HG02938 (cell line): ENCODE data around the gene ATXN1.
"Not testable (repeated sequence)": the region's sequence is repeated elsewhere in the genome, so short reads cannot be mapped to it uniquely, and the experiment has no call there.

ENCODE experiments used
- ATAC-seq: cut with Tn5 transposase; IDR thresholded peaks from one replicate; pipeline ENCODE4 v1.9.1; 2021; ENCODE audit warnings: mild to moderate bottlenecking, moderate library complexity; ENCODE audit not compliant: unreplicated experiment

The ATXN1 gene

DNA sequence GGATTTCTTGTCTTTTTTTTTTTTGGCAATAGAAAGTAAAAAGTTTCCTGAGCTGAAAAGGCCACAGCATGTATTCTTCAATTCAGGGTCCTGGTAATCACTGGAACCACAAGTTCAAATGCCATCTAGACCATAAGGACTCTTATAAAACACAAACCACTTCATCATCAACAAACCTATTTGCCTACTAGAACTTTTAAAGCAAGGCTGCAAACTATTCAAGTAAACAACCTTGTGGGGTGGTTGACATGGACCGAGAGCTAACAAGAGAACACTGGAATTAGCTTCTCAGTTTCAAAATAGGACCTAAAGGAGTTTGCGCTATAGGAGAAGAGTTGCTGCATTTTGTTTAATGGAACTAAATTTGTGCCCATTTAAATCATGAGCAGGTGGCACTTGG is 215.9 kb downstream of the ATXN1 start:
- no peak for ATAC-seq

DNA sequence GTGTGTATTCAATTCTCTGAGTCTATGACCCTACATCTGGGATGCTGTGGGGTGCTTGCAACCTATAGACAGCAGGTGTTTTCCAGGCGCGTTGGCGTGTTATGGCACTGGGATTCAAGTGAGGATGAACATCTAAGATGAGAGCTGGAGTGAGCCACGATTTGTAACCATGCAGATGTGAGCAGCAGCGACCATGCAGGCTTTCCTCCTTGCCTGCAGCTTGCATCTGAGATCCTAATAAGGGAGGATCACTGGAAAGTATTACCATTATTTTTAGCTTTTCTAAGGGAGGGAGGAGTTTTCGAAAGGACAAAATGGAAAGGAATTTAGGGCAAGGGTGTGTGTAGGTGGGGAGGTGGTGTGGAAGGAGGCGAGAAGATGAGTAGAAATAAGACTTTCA is 216.7 kb downstream of the ATXN1 start:
- no peak for ATAC-seq

DNA sequence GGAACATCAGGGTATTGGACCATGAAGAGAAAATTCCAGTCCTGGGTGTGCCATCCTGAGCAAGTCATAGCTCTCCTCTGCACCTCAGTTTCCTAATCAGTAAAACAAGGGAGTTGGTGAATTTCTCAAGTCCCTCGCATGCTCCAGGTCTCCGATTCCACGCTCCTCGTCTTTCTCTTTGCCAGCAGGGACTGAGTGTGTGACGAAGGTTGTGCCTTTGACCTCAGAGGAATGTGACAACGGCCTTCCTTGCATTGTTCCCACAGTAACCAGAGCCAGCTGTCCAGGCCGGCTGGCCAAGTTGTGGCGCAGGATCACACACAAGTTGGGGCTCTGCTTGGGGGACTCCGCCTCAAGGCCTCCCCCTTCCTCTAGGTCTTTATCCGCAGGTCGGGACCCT is 217.3 kb downstream of the ATXN1 start:
- ATAC-seq: no peak

- ATAC-seq: no peak
These were observed 217.7 kb downstream of the ATXN1 start for GRCh38 chr6:16543521-16543920.

- ATAC-seq: no peak
These were observed 219.2 kb downstream of the ATXN1 start for GRCh38 chr6:16542070-16542469.

DNA sequence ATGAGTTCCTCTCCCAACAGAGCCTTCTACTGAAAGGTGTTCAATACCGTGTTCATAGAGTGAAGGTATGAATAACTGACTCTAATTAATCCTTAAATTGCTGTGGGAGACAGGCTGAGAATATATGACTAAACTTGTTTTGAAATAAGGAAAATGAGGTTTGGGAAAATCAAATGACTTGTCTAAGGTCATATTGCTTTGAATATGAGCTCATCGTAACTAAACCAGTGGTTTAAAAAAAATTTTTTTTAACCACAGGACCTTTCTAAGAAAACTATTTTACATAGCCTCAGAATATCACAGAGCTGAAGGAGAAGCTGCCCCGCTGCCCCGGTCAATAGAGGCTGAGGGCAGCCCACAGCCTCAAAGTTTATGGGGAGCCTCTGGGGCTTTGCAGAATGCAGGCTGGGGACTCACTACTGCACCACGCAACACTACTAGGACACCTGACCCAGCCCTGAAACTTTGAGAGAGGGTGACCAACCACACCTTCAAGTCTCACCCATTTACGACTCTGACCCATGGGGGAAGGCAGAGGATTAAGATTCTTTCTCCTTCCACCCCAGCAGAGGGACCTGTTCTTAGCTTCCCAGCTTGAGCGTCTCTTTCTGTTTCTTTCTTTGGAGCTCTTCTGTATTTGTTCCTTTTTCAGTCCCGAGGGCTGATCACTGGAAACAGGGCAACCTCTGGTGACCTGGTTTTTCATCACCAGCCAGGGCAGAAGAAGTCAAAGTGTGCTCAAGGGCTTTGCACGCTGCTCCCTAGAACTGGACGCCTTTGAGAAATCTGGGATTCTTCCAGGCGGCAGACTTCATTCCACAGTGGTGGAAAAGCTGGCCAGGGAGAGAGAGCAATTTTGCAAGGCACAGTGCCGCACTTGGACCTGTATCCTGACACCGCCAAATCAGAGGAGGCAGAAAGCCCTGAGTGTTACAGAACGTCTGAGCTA is 220.2 kb downstream of the ATXN1 start:
- ATAC-seq: peak; percentile 57

- not testable (repeated sequence) for ATAC-seq
These were observed 220.9 kb downstream of the ATXN1 start for GRCh38 chr6:16540383-16540782.

- ATAC-seq: no peak
These were observed 222.0 kb downstream of the ATXN1 start for GRCh38 chr6:16539086-16539931.

DNA sequence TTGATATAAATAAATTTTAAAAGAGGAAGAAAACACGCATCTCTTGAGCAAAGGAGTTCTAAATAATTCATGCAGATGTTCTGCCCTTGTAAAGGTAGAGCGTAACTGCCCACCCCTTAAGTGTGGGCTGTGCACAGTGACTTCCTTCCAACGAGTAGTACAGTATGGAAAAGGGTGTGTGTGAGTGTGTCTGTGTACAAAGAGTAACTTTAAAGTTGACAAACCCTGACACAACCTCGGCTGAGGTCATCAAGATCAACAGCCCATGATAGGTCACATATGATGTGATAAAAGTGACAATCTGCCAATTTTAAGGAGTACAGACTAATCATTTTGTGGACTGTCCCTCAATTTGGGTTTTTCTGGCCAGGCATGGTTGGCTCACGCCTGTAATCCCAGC is 225.7 kb downstream of the ATXN1 start:
- ATAC-seq: no peak

GRCh38 chr6:16533721-16534136 is 227.5 kb downstream of the ATXN1 start:
- ATAC-seq: no peak

DNA sequence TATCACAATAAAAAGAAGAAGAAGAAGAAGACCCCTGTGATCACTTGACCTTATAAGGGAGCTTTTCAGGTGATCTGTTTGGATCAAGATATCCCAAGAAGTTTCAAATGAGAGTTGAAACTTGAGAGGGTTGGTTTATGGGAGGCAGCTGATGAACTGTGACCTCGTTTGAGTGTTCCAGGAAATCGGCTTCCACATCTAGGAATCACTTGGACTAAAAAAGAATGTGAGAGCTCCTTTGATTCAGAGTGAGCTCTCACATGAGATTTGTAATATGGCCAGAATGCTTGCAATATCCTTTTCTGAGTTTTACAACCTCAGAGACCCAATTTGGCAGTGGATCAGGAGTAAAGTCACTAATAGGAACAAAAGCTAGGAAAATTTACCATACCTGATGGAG is 228.1 kb downstream of the ATXN1 start:
- no peak for ATAC-seq

- no peak for ATAC-seq
These were observed 233.6 kb downstream of the ATXN1 start for GRCh38 chr6:16527691-16528090.

- ATAC-seq: no peak
These were observed 236.9 kb downstream of the ATXN1 start for GRCh38 chr6:16524380-16524707.

DNA sequence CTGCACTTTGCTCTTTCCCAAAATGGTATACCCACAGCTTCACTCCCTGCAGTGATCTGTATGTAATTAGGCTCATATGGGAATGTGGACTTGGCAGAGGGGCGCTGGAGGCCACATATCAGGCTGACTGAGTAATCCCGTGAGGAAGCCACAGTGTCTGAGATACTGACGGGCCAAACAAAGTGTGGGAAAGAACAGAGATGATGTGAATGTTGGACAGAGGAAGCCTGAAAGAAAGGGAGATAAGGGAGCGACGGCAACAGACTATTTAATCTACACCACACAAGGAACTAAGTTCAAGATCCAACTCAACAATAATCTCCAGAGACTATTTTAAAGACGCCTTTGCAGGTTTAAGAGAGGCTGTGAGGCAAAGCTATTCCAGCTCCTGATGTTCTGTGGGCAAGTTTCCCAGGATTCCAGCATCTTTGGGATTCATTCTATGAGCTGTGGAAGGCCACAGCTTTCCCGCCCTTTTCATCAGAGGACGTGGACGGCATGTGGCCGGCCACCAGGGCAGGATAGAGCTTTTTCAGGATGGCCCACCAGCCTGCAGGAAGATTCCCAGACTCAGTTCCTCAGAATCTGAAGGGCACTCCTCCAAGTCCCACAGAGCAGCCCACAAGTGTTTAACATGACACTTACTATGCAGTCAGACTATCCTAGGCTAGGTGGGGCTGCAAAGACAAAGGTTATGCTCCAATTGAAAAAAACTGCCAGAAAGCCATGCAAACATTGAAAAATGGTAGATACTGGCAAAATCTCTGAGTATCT is 237.5 kb downstream of the ATXN1 start:
- ATAC-seq: no peak

DNA sequence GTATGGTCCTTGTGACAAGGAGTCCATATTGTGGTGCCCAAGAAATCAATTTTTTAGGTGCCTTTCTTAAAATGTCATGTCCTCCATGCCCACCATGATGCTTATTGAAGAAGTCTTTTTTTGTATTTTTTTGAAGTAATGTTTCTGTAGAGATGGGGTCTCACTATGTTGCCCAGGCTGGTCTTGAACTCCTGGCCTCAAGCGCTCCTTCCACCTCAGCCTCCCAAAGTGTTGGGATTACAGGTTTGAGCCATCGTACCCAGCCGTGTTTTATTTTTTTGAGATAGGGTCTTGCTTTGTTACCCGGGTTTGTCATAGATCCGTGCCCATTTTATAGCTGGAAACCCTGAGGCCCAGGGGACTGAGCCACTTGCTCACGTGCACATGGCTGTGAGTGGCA is 238.3 kb downstream of the ATXN1 start:
- ATAC-seq: no peak

- no peak for ATAC-seq
These were observed 239.7 kb downstream of the ATXN1 start for GRCh38 chr6:16521528-16521927.

DNA sequence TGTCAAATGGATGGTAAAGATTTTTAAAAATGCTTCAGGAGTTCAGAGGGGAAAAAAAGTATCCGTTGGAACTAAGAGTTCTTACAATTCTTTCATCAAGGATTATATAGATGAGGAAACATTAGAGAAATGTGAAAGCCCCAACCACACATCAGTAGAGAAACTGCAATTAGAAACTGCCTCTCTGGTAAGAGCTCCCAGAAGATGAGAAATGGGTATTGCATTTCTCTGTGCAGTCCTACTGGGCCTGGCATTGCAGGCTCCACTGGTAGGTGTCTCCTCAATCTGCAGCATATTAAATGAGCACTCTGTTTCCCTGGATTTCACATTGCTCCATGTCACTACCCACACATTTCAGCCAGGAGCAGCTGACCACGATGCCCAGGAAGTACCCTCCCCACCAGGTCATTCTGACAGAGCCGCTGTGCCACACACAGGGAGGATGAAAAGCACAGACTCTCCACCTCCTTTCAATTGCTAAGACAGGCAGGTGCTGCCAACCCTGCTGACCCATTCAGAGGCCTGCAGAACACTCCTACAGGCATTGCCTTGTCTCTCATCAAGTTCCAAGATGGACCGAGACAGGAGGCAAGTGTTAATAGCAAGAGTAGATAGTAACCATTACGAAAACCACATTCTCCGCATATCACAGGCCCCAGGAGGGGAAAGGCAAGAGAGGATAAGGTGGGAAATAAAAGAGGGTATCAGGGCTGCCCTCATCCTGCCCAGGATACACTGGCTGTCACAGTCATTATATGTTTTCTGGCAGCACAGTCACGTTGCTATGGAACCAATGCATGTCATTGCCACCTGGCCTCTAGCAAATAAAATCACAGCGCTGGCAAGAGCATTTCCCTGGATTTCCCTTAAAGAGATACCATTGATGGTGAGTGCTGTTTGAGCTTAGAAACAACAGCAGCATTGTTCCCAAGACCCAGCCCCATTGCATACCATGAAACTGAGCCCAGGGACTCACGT is 241.7 kb downstream of the ATXN1 start:
- no peak for ATAC-seq

- ATAC-seq: no peak
These were observed 243.0 kb downstream of the ATXN1 start for GRCh38 chr6:16518265-16518664.

DNA sequence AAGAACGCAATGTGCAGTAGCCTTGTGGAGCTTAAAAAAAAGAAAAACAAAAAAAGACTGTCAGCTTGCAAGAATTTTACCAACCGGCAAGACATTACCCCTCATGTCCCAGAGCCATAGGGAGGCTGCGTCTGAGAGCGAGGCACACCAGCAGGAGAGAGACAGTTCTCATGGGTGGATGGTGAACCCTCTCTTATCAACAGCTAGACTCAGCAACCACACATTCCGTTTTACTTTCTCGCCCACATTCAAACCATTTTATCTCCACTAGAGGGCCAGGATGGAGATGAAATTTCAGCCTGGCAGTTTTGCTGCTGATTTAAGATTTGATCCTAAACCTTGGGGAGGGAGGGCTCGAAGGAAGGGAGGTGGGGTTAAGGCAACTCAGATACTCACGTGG is 247.0 kb downstream of the ATXN1 start:
- ATAC-seq: no peak
